Left lung (tissue), 10 donors: ENCODE results near the gene BANP. TPM values are rescaled to one million over a fixed set of nuclear protein-coding genes. Genes with fewer than 3 reads are reported as not detected.
"Not testable (repeated sequence)": the region's sequence is repeated elsewhere in the genome, so short reads cannot be mapped to it uniquely, and the experiment has no call there.

ENCODE experiments used
- ATAC-seq: fragments of 200-7000 bp; cut with Tn5 transposase; one replicate; pipeline ENCODE4 v1.9.1; 2020; ENCODE audit warnings: moderate library complexity
- DNase-seq, 4 donors: peaks; one replicate each; pipeline ENCODE4 v3.0.0-alpha.2; 2013 to 2020
- H3K27ac ChIP-seq, 2 donors: fragments of 200-600 bp; sonication (generic) in 1 of 2; one replicate each; pipeline versions ENCODE4 v1.5.0 to v1.8.0; 2020 to 2021
- H3K27me3 ChIP-seq, 2 donors: fragments of 200-600 bp; sonication (generic) in 1 of 2; one replicate each; pipeline versions ENCODE4 v1.5.0 to v1.8.0; 2020 to 2021
- H3K36me3 ChIP-seq, 2 donors: fragments of 200-600 bp; sonication (generic) in 1 of 2; one replicate each; pipeline versions ENCODE4 v1.5.0 to v1.8.0; 2020 to 2021
- H3K4me1 ChIP-seq, 2 donors: fragments of 200-600 bp; one replicate each; pipeline ENCODE4 v1.8.0; 2021
- H3K4me3 ChIP-seq, 2 donors: fragments of 200-600 bp; sonication (generic) in 1 of 2; one replicate each; pipeline versions ENCODE4 v1.5.0 to v1.8.0; 2020 to 2021; ENCODE audit warnings: mild to moderate bottlenecking in 1 of 2
- H3K9me3 ChIP-seq, 2 donors: fragments of 200-600 bp; sonication (generic) in 1 of 2; one replicate each; pipeline versions ENCODE4 v1.5.0 to v1.8.0; 2020 to 2021
- intact Hi-C, 2 donors: fragments of 100-400 bp; cut with DNase I; formaldehyde crosslinking; loops; one replicate each; pipeline versions ENCODE4 v1.11.2 to v1.14.2; 2022
- polyA plus RNA-seq, 6 donors: library from polyadenylated mRNA; unstranded; fragments of 120-200 nt; gene quantifications; one replicate each; pipeline ENCODE4 v1.2.1, GENCODE V29; 2013; ENCODE audit not compliant: insufficient read length in 6 of 6
- total RNA-seq, 2 donors: library from RNA; stranded (reverse); fragmentation: NEBNext Ultra II Directional; extraction: Animal tissue kit (Norgen Biotek cat#: 25700); gene quantifications; one replicate each; pipeline ENCODE4 v1.2.1, GENCODE V29; 2021
- TF ChIP-seq, protein P1 (sequence below), 2 donors: fragments of 200-600 bp; sonication (generic) in 1 of 2; IDR thresholded peaks; one replicate each; pipeline versions ENCODE4 v1.5.0 to v1.8.0; 2021; ENCODE audit warnings: antibody characterized with exemption in 2 of 2
- donor health status: DM: no; HTN: yes; CAD: no.
- donor health status: DM: no; HTN: no; CAD: no.

BANP gene
- total and polyA plus RNA-seq, 8 donors: 19.3 to 35.9 (median 23.8) TPM

DNA sequence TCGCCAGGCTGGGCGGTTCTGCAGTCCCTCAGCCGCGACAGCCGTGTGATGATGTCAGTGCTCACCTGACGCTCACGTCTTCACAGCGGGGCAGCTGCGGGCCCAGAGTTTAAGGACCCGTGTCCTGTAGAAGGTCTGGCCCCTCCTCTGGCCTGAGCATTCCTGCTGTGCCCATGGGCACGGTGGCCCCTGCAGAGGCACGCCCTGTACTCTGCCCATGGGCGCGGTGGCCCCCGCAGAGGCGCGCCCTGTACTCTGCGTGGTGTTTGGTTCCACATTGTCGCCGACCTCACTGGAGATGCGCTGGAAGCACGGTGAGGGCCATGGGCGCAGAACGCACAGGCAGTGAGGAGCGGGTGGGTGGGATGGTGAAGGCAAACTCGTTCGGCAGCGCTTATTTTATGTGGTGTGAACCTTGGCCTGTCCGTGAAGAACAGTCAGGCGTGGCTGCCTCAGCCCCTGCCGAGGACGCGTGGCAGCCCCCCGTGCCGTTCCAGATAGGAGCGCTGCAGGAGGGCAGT lies 122.0 kb downstream of the BANP start:
- ATAC-seq: no peak
- H3K4me1 ChIP-seq: no peaks in the 10 kb centered on the region
- H3K4me3 ChIP-seq: no peak overlapping the region
- no peaks in the 10 kb centered on the region for H3K27me3 ChIP-seq
- no peak for DNase-seq
- no peaks in the 10 kb centered on the region for H3K9me3 ChIP-seq
- intact Hi-C loops: no loop called here
- TF ChIP-seq, protein P1, sequence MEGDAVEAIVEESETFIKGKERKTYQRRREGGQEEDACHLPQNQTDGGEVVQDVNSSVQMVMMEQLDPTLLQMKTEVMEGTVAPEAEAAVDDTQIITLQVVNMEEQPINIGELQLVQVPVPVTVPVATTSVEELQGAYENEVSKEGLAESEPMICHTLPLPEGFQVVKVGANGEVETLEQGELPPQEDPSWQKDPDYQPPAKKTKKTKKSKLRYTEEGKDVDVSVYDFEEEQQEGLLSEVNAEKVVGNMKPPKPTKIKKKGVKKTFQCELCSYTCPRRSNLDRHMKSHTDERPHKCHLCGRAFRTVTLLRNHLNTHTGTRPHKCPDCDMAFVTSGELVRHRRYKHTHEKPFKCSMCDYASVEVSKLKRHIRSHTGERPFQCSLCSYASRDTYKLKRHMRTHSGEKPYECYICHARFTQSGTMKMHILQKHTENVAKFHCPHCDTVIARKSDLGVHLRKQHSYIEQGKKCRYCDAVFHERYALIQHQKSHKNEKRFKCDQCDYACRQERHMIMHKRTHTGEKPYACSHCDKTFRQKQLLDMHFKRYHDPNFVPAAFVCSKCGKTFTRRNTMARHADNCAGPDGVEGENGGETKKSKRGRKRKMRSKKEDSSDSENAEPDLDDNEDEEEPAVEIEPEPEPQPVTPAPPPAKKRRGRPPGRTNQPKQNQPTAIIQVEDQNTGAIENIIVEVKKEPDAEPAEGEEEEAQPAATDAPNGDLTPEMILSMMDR (IDR thresholded peaks at IDR 0.05): no peak
- no peak overlapping the region for H3K27ac ChIP-seq
- H3K36me3 ChIP-seq: peaks cover 0 to 94% of the 10 kb centered on the region in 2 donors

- ATAC-seq (no peak), DNase-seq (no peak)
- H3K4me1 ChIP-seq: no peaks in the 10 kb centered on the region
- TF ChIP-seq, protein P1 (IDR thresholded peaks at IDR 0.05): no peak
- H3K9me3 ChIP-seq: no peaks in the 10 kb centered on the region
- H3K27me3 ChIP-seq: no peaks in the 10 kb centered on the region
- H3K27ac ChIP-seq: no peak overlapping the region
- peaks cover 0 to 93% of the 10 kb centered on the region in 2 donors for H3K36me3 ChIP-seq
- intact Hi-C loops: no loop called here
- no peak overlapping the region for H3K4me3 ChIP-seq
Measured at GRCh38 chr16:88074041-88074440, 122.8 kb downstream of the BANP start.

DNA sequence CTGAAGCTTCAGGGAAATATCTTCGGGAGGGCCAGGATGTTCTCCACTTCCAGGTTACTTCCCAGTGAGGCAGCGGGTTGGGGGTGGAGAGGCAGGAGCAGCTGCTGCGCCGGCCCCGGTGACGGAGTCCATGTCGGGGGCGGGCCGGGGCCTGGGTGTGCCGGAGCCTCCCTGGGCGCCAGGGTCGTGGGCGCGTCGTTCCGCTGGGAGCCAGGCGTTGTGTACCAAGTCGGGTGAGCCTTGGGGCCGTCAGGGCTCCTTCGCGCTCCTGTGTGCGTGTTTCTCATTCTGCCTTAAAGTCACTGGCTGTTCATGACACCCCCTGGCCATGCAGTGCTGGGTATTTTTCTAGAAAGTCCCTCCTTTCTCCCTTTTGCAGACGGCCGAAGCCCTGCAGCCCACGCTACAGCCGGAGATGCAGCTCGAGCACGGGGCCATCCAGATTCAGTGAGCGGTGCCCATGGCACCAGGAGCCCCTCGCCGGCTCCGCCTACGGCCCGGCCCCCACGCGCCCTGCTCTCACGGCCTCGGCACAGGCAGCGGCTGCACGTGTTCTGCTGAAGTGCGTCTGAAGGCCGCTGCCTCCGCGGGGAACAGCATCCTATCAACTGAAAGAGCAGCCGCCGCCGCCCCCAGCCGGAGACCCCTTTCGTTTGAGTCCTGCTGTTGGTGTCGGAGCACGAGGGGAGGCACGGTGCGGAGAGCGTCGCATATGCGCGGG lies 125.1 kb downstream of the BANP start:
- Histone ChIP-seq H3K27me3 (no peaks in the 10 kb centered on the region), H3K4me1 (no peaks in the 10 kb centered on the region), H3K4me3 (no peak overlapping the region), H3K9me3 (no peaks in the 10 kb centered on the region), H3K36me3 (peaks cover 0 to 70% of the 10 kb centered on the region in 2 donors), H3K27ac (no peak overlapping the region)
- ATAC-seq (no peak), DNase-seq (no peak)
- TF ChIP-seq, protein P1 (IDR thresholded peaks at IDR 0.05): no peak
- intact Hi-C loops: no loop called here

- DNase-seq, H3K4me3 ChIP-seq, H3K27ac ChIP-seq, H3K4me1 ChIP-seq, H3K9me3 ChIP-seq, H3K27me3 ChIP-seq, intact Hi-C loops, ATAC-seq: not testable (repeated sequence)
- peaks cover 0 to 65% of the 10 kb centered on the region in 2 donors for H3K36me3 ChIP-seq
Measured at GRCh38 chr16:88076932-88077320, 125.7 kb downstream of the BANP start.

DNA sequence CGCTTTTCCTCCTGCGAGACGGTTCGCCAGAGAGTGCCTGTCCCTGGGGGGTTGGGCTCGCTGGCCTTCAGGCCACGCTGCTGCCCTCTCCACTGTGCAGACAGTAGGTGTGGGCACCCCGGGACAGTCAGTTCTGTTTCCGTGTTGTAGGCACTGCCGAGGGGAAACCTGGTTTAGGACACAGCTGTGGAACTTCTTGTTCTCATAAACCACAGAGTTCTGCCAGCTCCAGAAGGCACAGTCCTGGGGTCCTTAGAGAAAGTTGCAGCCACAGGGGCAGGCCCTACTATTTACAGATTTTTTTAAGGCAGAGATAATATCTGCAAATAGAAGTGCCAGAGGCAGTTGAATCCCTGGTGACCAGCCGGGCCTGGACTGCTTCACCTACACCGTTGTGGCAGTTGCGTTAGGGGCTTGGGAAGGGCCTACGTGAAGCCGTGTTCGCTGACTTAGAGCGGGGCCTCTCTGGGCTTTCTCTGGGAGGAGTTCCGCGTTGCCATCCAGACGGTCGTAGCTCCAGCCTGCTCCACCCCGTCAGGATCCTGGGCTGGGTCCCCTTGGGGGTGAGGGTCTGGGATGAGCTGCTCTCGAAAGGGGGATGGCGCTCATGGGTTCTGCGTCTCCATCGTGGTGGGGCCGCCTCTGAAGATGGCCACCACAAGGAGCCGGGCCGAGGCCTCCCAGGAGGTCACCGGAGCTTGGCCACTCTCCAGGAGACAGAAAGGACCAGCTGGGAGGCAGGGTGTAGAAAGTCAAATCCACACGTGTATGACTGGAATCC lies 126.3 kb downstream of the BANP start:
- Histone ChIP-seq H3K36me3 (peaks cover 0 to 62% of the 10 kb centered on the region in 2 donors), H3K27me3 (no peaks in the 10 kb centered on the region), H3K4me3 (no peak overlapping the region), H3K9me3 (no peaks in the 10 kb centered on the region), H3K4me1 (no peaks in the 10 kb centered on the region), H3K27ac (no peak overlapping the region)
- ATAC-seq (no peak), DNase-seq (peak in 1 of 4 donors; percentile 67)
- TF ChIP-seq, protein P1 (IDR thresholded peaks at IDR 0.05): no peak
- intact Hi-C loops: no loop called here
